KOPT-K1 (cell line): ENCODE results near the gene PLEKHN1.
"Not testable (repeated sequence)": the region's sequence is repeated elsewhere in the genome, so short reads cannot be mapped to it uniquely, and the experiment has no call there.

ENCODE experiments used
- H3K27ac ChIP-seq: fragments of 200-600 bp; sonication (generic); 2 replicates; pipeline ENCODE4 v1.5.1; 2016; ENCODE audit warnings: antibody characterized with exemption, mild to moderate bottlenecking, low read depth, low read length; ENCODE audit not compliant: poor library complexity, severe bottlenecking
- H3K36me3 ChIP-seq: fragments of 200-600 bp; sonication (generic); 2 replicates; pipeline ENCODE4 v1.5.1; 2017; ENCODE audit warnings: antibody characterized with exemption, mild to moderate bottlenecking, low read length, moderate library complexity; ENCODE audit not compliant: insufficient read depth
- H3K9me3 ChIP-seq: fragments of 200-600 bp; sonication (generic); 2 replicates; pipeline ENCODE4 v1.5.1; 2017; ENCODE audit warnings: antibody characterized with exemption, low read length, mild to moderate bottlenecking; ENCODE audit not compliant: insufficient read depth, poor library complexity, severe bottlenecking

The PLEKHN1 gene

DNA sequence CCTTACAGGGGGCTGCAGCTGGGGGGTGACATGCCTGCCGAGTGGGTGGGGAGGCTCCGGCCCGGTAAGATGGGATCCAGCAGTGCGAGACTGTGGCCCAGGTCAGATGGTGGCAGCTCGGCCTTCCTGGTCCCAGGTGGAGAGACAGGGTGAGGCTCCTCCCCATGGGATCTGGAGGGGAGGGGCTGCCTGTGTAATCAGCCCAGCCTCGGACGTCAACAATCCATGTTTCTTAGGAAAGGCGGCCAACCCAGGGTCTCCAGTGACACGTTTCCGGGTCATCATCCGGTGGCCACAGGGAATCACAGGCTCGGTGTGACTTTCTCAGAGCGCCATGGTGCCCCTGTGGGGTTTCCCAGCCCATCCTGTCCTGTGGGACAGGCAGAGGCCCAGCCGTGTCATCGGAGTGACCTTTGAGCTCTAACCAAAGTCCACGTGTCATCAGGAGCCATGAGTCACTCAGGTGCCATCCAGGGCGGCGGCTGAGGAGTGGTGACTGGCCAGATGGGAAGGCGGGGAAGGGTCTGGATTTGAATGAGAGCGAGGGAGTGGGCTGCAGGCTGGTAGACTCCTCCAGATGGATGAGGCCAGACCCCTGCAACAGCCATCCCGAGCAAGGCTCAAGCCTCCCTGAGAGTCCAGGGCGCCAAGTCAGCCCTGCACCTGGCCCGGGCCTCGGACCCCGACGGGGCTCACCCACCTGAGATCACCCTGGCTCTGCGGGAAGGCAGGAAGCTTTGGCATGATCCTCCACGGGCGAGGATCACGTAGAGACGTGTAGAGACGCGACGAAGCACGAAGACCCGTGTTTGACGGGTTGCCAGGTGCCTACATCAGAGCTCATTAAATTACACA lies 40.2 kb downstream of the PLEKHN1 start:
- Histone ChIP-seq H3K9me3 (no peaks in the 10 kb centered on the region), H3K36me3 (no peaks in the 10 kb centered on the region), H3K27ac (no peak overlapping the region)

DNA sequence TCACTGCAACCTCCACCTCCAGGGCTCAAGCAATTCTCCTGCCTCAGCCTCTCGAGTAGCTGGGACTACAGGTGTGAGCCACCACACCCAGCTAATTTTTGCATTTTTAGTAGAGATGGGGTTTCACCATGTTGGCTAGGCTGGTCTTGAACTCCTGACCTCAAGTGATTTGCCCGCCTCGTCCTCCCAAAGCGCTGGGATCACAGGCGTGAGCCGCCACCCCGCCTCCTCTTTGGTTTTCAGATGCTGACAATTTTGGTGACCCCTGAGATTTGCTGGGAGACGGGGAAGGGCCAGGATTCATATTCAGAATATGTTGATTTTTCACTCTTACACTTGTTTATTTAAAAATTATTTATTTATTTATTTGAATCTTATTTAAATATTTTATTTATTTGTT lies 43.8 kb downstream of the PLEKHN1 start:
- H3K9me3 ChIP-seq, H3K36me3 ChIP-seq, H3K27ac ChIP-seq: not testable (repeated sequence)

DNA sequence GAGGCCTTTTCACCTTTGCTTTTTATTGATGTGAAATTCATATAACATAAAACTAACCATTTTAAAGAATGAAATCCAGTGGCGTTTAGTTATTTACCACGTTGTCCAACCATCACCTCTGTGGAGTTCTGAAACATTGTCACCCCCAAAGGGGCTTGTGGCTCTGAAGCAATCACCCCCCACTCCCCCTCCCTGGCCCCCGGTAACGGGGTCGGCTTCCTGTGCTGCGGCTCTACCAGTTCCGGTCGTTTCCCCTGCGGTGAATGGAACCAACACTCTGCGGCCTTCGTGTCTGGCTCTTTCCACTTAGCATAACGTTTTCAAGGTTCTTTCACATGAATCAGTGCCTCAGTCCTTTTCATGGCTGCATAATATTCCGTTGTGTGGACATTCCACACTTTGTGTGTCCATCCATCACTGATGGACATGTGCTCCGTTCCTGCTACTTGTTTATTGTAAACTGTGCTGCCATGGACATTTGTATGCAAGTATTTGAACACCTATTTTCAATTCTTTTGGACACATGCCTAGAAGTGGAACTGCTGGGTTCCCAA lies 45.2 kb downstream of the PLEKHN1 start:
- Histone ChIP-seq H3K27ac (no peak overlapping the region), H3K36me3 (no peaks in the 10 kb centered on the region), H3K9me3 (no peaks in the 10 kb centered on the region)

- not testable (repeated sequence) for H3K36me3 ChIP-seq, H3K9me3 ChIP-seq
- H3K27ac ChIP-seq = peak overlapping the region; percentile 87
Measured at GRCh38 chr1:1012736-1013104, 46.4 kb downstream of the PLEKHN1 start.

DNA sequence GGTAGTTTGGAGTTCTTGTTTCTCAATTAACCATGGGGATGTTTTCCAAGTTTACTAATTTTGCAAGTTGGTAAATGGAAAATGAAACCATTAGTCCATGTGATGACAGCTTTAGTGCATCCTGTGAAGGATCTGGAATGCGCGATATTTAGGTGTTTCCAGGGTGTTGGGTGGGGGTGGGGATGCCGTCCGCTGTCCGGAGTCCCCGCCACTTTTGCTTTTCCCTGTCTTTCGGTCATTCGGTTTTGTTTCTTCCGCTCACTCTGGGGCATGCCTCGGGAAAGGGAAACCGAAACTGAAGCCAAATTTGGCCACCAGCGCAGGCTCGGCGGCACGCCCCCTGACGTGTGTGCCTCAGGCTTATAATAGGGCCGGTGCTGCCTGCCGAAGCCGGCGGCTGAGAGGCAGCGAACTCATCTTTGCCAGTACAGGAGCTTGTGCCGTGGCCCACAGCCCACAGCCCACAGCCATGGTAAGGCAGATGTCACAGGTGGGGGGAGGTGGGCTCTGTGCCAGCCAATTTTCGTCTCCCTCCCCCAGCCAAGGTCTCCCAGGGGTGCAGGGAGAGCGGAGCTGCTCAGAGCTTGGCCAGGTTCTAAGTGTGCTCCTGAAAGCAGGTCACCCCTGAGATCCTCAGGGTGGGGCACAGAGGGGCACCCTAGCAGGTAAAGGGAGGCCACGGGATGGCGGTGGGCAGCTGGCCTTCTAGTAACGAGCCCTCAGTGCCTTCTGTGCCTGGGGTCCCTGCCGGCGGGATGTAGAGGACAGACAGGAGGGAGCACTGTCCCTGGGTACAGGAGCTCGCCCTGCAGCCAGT lies 47.0 kb downstream of the PLEKHN1 start, which contains the start of gene ISG15:
Gene ISG15, plus strand, starts transcription at position 393 of the 817 bp plus-strand sequence. Its CDS starts 77 bp downstream, at position 470.
- no peaks in the 10 kb centered on the region for H3K9me3 ChIP-seq
- H3K36me3 ChIP-seq = no peaks in the 10 kb centered on the region
- peak within 1 kb of the TSS; percentile 87 for H3K27ac ChIP-seq

DNA sequence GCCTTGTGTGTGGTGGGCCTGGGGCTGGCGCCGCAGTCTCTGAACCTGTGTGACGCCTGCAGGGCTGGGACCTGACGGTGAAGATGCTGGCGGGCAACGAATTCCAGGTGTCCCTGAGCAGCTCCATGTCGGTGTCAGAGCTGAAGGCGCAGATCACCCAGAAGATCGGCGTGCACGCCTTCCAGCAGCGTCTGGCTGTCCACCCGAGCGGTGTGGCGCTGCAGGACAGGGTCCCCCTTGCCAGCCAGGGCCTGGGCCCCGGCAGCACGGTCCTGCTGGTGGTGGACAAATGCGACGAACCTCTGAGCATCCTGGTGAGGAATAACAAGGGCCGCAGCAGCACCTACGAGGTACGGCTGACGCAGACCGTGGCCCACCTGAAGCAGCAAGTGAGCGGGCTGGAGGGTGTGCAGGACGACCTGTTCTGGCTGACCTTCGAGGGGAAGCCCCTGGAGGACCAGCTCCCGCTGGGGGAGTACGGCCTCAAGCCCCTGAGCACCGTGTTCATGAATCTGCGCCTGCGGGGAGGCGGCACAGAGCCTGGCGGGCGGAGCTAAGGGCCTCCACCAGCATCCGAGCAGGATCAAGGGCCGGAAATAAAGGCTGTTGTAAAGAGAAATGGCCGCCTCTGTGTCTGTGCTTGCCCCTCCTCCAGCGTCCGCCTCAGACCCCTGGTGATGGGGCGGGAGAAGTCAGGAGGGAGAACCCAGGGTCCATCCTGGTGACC lies 47.8 kb downstream of the PLEKHN1 start:
- H3K9me3 ChIP-seq = no peaks in the 10 kb centered on the region
- H3K27ac ChIP-seq = peak overlapping the region; percentile 87

DNA sequence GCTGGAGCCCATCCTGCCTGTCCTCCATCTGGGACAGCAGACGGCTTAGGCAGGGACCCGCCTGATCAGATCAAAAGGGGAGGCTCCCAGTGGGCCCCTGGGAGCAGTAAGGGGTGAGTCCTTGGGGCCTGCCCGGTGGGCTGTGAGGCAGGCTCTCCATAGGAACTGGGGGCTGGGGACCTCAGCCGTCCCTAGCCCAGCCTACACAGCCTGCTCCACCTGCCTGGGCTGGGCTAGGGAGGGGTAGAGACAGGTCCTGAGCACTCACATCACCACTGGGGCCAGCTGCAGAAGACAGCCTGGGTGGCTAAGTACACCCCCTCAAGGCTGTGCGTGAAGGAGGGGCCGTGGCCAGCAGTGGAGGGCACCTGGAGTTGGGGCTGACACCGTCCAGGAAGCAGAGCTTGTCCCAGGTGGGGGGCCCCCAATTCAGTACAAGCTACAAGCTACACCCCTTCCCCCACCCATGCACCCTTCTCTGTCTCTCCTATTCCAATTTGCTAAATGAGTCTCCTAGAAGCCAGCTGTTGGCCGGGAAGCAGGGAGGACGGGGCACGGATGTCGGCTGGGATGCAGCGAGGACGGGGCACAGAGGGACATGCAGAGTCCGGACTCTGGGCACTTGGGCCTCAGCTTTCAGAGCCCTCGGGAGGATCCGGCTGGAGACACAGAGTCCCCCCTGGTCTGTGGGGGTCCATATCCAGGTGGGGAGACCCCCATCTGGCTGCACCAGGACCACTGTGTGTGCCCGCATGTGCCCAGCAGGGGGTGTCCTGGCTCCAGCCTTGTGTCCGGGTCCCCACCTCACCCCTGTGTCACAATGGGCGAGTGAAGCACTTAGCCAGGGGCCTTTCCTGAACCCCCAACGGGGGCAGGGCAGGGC lies 48.8 kb downstream of the PLEKHN1 start:
- Histone ChIP-seq H3K27ac (peak overlapping the region; percentile 87), H3K9me3 (no peaks in the 10 kb centered on the region), H3K36me3 (no peaks in the 10 kb centered on the region)

More for the DNA sequence above, 47.8 kb downstream of the PLEKHN1 start:
- H3K36me3 ChIP-seq = no peaks in the 10 kb centered on the region

DNA sequence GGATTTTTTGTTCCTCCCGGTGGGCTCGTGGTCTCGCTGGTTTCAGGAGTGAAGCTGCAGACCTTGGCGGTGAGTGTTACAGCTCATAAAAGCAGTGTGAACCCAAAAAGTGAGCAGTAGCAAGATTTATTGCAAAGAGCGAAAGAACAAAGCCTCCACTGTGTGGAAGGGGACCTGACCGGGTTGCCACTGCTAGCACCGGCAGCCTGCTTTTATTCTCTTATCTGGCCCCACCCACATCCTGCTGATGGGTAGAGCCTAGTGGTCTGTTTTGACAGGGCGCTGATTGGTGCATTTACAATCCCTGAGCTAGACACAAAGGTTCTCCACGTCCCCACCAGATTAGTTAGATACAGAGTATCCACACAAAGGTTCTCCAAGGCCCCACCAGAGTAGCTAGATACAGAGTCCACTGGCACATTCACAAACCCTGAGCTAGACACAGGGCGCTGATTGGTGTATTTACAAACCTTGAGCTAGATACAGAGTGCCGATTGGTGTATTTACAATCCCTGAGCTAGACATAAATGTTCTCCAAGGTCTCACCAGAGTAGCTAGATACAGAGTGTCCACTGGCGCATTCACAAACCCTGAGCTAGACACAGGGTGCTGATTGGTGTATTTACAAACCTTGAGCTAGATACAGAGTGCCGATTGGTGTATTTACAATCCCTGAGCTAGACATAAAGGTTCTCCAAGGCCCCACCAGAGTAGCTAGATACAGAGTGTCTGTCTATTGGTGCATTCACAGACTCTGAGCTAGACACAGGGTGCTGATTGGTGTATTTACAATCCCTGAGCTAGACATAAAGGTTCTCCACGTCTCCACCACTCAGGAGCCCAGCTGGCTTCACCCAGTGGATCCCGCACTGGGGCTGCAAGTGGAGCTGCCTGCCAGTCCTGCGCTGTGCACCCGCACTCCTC lies 51.4 kb downstream of the PLEKHN1 start:
- not testable (repeated sequence) for H3K36me3 ChIP-seq, H3K27ac ChIP-seq, H3K9me3 ChIP-seq

GRCh38 chr1:1018321-1018685 lies 52.0 kb downstream of the PLEKHN1 start:
- H3K9me3 ChIP-seq = not testable (repeated sequence)

DNA sequence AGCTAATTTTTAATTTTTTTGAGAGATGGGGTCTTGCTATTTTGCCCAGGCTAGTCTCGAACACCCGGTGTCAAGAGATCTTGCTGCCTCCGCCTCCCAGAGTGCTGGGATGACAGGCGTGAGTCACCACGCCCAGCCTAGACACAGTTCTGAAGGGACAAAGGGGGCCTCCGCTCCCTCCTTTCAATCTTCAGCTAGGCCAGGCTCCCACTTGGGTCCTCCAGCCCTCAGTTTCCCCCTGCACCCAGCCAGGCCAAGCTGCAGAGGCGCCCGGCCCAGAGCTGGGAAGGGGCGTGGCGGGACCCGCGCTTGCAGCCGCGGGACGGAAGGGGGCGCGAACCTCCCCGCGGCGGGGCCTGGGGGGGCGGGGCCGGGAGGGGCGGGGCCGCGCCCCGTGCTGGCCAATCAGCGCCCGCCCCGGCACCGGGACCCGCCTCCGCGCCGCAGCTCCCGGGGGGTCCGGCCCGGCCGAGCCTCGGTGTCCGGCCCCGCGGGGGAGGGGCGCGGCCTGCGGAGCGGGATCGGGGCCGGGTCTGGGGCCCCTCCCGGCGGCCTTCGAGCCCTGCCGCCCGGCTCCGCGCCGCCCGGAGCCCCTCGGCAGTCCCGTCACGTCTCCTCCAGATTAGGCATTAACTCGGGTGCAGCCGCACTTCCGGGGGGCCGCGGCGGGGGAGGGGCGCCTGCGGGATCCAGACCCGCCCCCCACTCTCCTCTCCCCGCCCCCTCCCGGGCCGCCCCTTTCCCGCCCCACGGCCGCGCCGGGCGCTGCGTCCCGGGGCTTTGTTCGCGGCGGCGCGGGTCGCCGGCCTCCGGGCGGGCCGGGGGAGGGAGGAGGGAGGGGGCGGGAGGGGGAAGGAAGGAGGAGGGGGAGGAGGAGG lies 53.1 kb downstream of the PLEKHN1 start:
- no peaks in the 10 kb centered on the region for H3K36me3 ChIP-seq
- no peaks in the 10 kb centered on the region for H3K9me3 ChIP-seq
- H3K27ac ChIP-seq = no peak overlapping the region

More at GRCh38 chr1:1018321-1018685, 52.0 kb downstream of the PLEKHN1 start:
- H3K36me3 ChIP-seq, H3K27ac ChIP-seq: not testable (repeated sequence)

GRCh38 chr1:1020000-1020404 lies 53.7 kb downstream of the PLEKHN1 start, which contains the start of gene AGRN:
Gene AGRN (plus strand): TSS chr1:1020120. CDS start chr1:1020173, 53 bp downstream.
- Histone ChIP-seq H3K9me3 (no peaks in the 10 kb centered on the region), H3K27ac (no peak within 1 kb of the TSS), H3K36me3 (no peaks in the 10 kb centered on the region)

- Histone ChIP-seq H3K27ac (no peak overlapping the region), H3K36me3 (no peaks in the 10 kb centered on the region), H3K9me3 (no peaks in the 10 kb centered on the region)
Measured at GRCh38 chr1:1020415-1021009, 54.2 kb downstream of the PLEKHN1 start.
